PC-3 (cell line): ENCODE results near the gene CSNK2A2. TPM values are rescaled to one million over a fixed set of nuclear protein-coding genes. Genes with fewer than 3 reads are reported as not detected.

Experiments
- ATAC-seq: fragments of 200-7000 bp; cut with Tn5 transposase; 2 replicates; pipeline ENCODE4 v1.9.1; 2020; ENCODE audit warnings: mild to moderate bottlenecking, moderate library complexity
- BruUV-seq: library from RNA; stranded (reverse); fragments of 400-500 nt; replicated peaks from 2 replicates; lab custom pipeline; 2021; lab: Mats Ljungman, UMichigan
- CTCF ChIA-PET: fragments of 300-600 bp; sonication (Branson Sonifier 250); formaldehyde crosslinking; loops from one replicate; lab custom pipeline; 2022; ENCODE audit warnings: antibody characterized with exemption; lab: Charles Lee
- POLR2A ChIA-PET: fragments of 300-600 bp; sonication (Branson Sonifier 250); formaldehyde crosslinking; loops from one replicate; lab custom pipeline; 2022; ENCODE audit warnings: antibody characterized with exemption; ENCODE audit not compliant: unreplicated experiment; lab: Charles Lee
- DNase-seq: peaks from one replicate; pipeline ENCODE4 v3.0.0-alpha.2; 2015
- H2AFZ ChIP-seq: fragments of 300-600 bp; sonication (generic); 2 replicates; pipeline ENCODE4 v1.6.0; 2016; ENCODE audit warnings: antibody characterized with exemption, low read length
- H3F3A ChIP-seq: fragments of 300-600 bp; sonication (generic); one replicate; pipeline ENCODE4 v1.6.0; 2017; ENCODE audit warnings: antibody characterized with exemption, low read length, control low read depth, mild to moderate bottlenecking; ENCODE audit not compliant: unreplicated experiment
- H3K27ac ChIP-seq: fragments of 300-600 bp; sonication (generic); 2 replicates; pipeline ENCODE4 v1.5.1; 2016; ENCODE audit warnings: mild to moderate bottlenecking, low read length
- H3K27me3 ChIP-seq: fragments of 300-600 bp; sonication (generic); 2 replicates; pipeline ENCODE4 v1.6.1; 2016; ENCODE audit warnings: low read length, mixed read lengths
- H3K36me3 ChIP-seq: fragments of 300-600 bp; sonication (generic); 2 replicates; pipeline ENCODE4 v1.6.1; 2016; ENCODE audit warnings: low read depth, mixed run types, low read length, mixed read lengths
- H3K4me1 ChIP-seq: fragments of 300-600 bp; sonication (generic); 2 replicates; pipeline ENCODE4 v1.5.1; 2016; ENCODE audit warnings: low read length; ENCODE audit not compliant: insufficient read depth
- H3K4me2 ChIP-seq: fragments of 300-600 bp; sonication (generic); 2 replicates; pipeline ENCODE4 v1.6.0; 2016; ENCODE audit warnings: low read length
- H3K4me3 ChIP-seq: fragments of 300-600 bp; sonication (generic); 2 replicates; pipeline ENCODE4 v1.5.1; 2016; ENCODE audit warnings: mild to moderate bottlenecking, low read length, mixed read lengths
- H3K79me2 ChIP-seq: fragments of 300-600 bp; sonication (generic); 2 replicates; pipeline ENCODE4 v1.6.1; 2017; ENCODE audit warnings: low read length, mixed read lengths
- H3K9ac ChIP-seq: fragments of 300-600 bp; sonication (generic); 2 replicates; pipeline ENCODE4 v1.6.0; 2016; ENCODE audit warnings: mild to moderate bottlenecking, low read length
- H3K9me2 ChIP-seq: fragments of 300-600 bp; sonication (generic); replicated peaks from 2 replicates; pipeline ENCODE4 v1.6.1; 2016; ENCODE audit warnings: mixed run types, low read length, mixed read lengths
- H3K9me3 ChIP-seq: fragments of 300-600 bp; sonication (generic); 2 replicates; pipeline ENCODE4 v1.6.1; 2016; ENCODE audit warnings: low read length, mixed read lengths
- H4K20me1 ChIP-seq: fragments of 300-600 bp; sonication (generic); 2 replicates; pipeline ENCODE4 v1.6.1; 2016; ENCODE audit warnings: low read length, mixed read lengths
- CTCF ChIP-seq: fragments of 300-600 bp; sonication (generic); conservative IDR thresholded peaks from 2 replicates; pipeline ENCODE4 v1.5.1; 2017; ENCODE audit warnings: antibody characterized with exemption, low read depth, mild to moderate bottlenecking, low read length
- EZH2 ChIP-seq: fragments of 300-600 bp; sonication (generic); IDR thresholded peaks from one replicate; pipeline ENCODE4 v1.6.1; 2017; ENCODE audit warnings: antibody characterized with exemption, mild to moderate bottlenecking, low read length; ENCODE audit not compliant: unreplicated experiment
- EZH2phosphoT487 ChIP-seq: fragments of 300-600 bp; sonication (generic); IDR thresholded peaks from 2 replicates; pipeline ENCODE4 v1.6.1; 2018; ENCODE audit warnings: mild to moderate bottlenecking, antibody characterized with exemption, low read length, borderline replicate concordance
- intact Hi-C: fragments of 100-400 bp; cut with micrococcal nuclease; formaldehyde crosslinking; loops from 2 replicates; pipeline ENCODE4 v1.9.0; 2023
- total RNA-seq: library from RNA; depleted of rRNA; stranded (reverse); fragments of >200 nt; gene quantifications from 2 replicates; pipeline ENCODE4 v1.2.3, GENCODE V29; 2014

The CSNK2A2 gene
- total RNA-seq, 1 experiment from 2014 or later: 14.2 TPM

GRCh38 chr16:58125041-58125440 lies 72.9 kb downstream of the CSNK2A2 start:
- intact Hi-C loops: loop anchor here (5.0 kb wide), 1 partner anchor 72 kb away; the partner anchor contains the start of gene CSNK2A2
- Histone ChIP-seq H3K4me1 (peaks cover 39% of the 10 kb centered on the region), H3F3A (no peaks in the 10 kb centered on the region), H3K27me3 (no peaks in the 10 kb centered on the region), H3K27ac (no peak overlapping the region), H3K9ac (no peak overlapping the region), H3K9me3 (no peaks in the 10 kb centered on the region), H3K4me3 (no peak overlapping the region), H4K20me1 (peaks cover 62% of the 10 kb centered on the region), H3K36me3 (no peaks in the 10 kb centered on the region), H3K9me2 (no peaks in the 10 kb centered on the region), H3K4me2 (0 out of 2 replicates have a peak overlapping the region, but pooled peaks have one; percentile 22), H2AFZ (no peak overlapping the region), H3K79me2 (peaks cover 86% of the 10 kb centered on the region)
- POLR2A ChIA-PET: no interaction called here
- DNase-seq (no peak), ATAC-seq (no peak)
- no peak for TF ChIP-seq CTCF
- no peak for TF ChIP-seq EZH2phosphoT487
- no peak for TF ChIP-seq EZH2
- no TSS peak for BruUV-seq
- CTCF ChIA-PET: no interaction called here

- H3K9ac ChIP-seq: no peak overlapping the region
- intact Hi-C loops: no loop called here
- no peaks in the 10 kb centered on the region for H3K27me3 ChIP-seq
- H3K36me3 ChIP-seq: no peaks in the 10 kb centered on the region
- no peak for TF ChIP-seq EZH2
- TF ChIP-seq EZH2phosphoT487: no peak
- TF ChIP-seq CTCF: no peak
- no peaks in the 10 kb centered on the region for H3K9me3 ChIP-seq
- peak; percentile 42 for ATAC-seq
- peak; percentile 71 for DNase-seq
- no peaks in the 10 kb centered on the region for H3F3A ChIP-seq
- ChIA-PET CTCF (no interaction called here), POLR2A (no interaction called here)
- H3K4me2 ChIP-seq: peak overlapping the region; percentile 16
- H2AFZ ChIP-seq: no peak overlapping the region
- H3K4me3 ChIP-seq: no peak overlapping the region
- peaks cover 64% of the 10 kb centered on the region for H4K20me1 ChIP-seq
- peaks cover 91% of the 10 kb centered on the region for H3K79me2 ChIP-seq
- no TSS peak for BruUV-seq
- no peak overlapping the region for H3K27ac ChIP-seq
- no peaks in the 10 kb centered on the region for H3K9me2 ChIP-seq
- H3K4me1 ChIP-seq: peaks cover 39% of the 10 kb centered on the region
Measured at GRCh38 chr16:58124601-58124915, 73.3 kb downstream of the CSNK2A2 start.

GRCh38 chr16:58123896-58124600 lies 73.9 kb downstream of the CSNK2A2 start:
- POLR2A ChIA-PET: no interaction called here
- no peaks in the 10 kb centered on the region for H3K27me3 ChIP-seq
- CTCF ChIA-PET: no interaction called here
- BruUV-seq: no TSS peak
- no peaks in the 10 kb centered on the region for H3K9me3 ChIP-seq
- no peak for ATAC-seq
- peaks cover 39% of the 10 kb centered on the region for H3K4me1 ChIP-seq
- H3K9me2 ChIP-seq: no peaks in the 10 kb centered on the region
- no peaks in the 10 kb centered on the region for H3F3A ChIP-seq
- peaks cover 95% of the 10 kb centered on the region for H3K79me2 ChIP-seq
- no peak for DNase-seq
- no peak for TF ChIP-seq CTCF
- no peak for TF ChIP-seq EZH2
- no peak for TF ChIP-seq EZH2phosphoT487
- no peak overlapping the region for H3K9ac ChIP-seq
- H4K20me1 ChIP-seq: peaks cover 68% of the 10 kb centered on the region
- H3K4me3 ChIP-seq: no peak overlapping the region
- H3K36me3 ChIP-seq: no peaks in the 10 kb centered on the region
- no peak overlapping the region for H2AFZ ChIP-seq
- intact Hi-C loops: loop anchor here (2.0 kb wide), 1 partner anchor 103 kb away; no protein-coding TSS in a partner anchor
- H3K27ac ChIP-seq: no peak overlapping the region
- H3K4me2 ChIP-seq: peak overlapping the region; percentile 16
